ENCODE data around the gene NSD2. TPM values are rescaled to one million over a fixed set of nuclear protein-coding genes. Genes with fewer than 3 reads are reported as not detected.

NSD2 gene
- total RNA-seq, 1 experiment from 2014 or later = 128 TPM

DNA sequence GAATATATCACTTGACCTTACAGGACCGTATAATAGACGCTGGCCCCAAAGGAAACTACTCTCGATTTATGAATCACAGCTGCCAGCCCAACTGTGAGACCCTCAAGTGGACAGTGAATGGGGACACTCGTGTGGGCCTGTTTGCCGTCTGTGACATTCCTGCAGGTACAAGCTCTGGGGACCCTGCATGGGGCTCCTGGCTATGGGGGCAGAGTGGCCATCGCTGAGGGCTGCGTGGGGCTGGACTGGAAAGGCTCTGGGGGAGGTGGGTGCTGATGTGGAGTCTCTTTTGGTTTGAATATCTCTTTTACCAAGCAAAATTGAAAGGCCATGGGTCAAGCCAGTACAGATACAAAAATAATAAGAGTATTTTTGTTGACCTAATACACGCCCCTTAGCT lies 103.6 kb downstream of the NSD2 start:
- ChIA-PET CTCF (no interaction called here), POLR2A (interaction anchor here (0.5 kb wide), 1 partner anchor 41 kb away, joined by 4 read pairs; no protein-coding TSS in a partner anchor)
- Mint-ChIP-seq H3K9me3 (no peaks in the 10 kb centered on the region), H3K4me1 (no peaks in the 10 kb centered on the region), H3K27ac (no peak overlapping the region), H3K27me3 (ENCODE audit: low read depth) (no peaks in the 10 kb centered on the region), H3K4me3 (no peak overlapping the region), H3K36me3 (peaks cover 54% of the 10 kb centered on the region)
- ATAC-seq (no peak), DNase-seq (ENCODE audit: low spot score) (no peak)
- no peak for TF ChIP-seq CBFB (CRISPR knock-in tag; IDR thresholded peaks at IDR 0.05; ENCODE audit: low read depth)
- no peak for TF ChIP-seq KAT7 (CRISPR knock-in tag; IDR thresholded peaks at IDR 0.05; ENCODE audit: borderline replicate concordance)
- no peak for TF ChIP-seq ZNF423 (CRISPR knock-in tag; IDR thresholded peaks at IDR 0.05)

DNA sequence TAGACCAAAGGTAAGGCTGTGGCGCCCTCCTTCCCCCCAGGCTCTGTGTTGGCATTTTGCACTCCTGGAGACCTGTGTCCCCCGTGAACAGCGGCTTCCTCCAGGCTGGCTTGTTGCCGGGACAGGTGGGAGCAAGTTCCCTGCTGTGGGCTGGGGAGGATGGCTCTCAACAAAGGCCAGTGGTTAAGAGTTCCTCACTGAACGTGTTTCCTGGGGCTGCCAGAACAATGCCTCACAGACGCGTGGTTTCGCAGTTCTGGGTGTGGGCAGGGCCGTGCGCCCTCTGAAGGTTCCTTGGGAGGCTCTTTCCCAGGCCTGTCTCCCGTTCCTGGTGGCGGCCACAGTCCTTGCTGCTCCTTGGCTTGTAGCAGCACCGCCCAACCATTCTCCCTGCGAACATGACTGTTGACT lies 104.2 kb downstream of the NSD2 start:
- Mint-ChIP-seq H3K27me3 (ENCODE audit: low read depth) (no peaks in the 10 kb centered on the region), H3K9me3 (no peaks in the 10 kb centered on the region), H3K27ac (no peak overlapping the region), H3K4me3 (no peak overlapping the region), H3K36me3 (peaks cover 56% of the 10 kb centered on the region), H3K4me1 (no peaks in the 10 kb centered on the region)
- DNase-seq (ENCODE audit: low spot score) (no peak), ATAC-seq (no peak; the same call in 1 of the 2 replicates)
- ChIA-PET POLR2A (interaction anchor here (0.5 kb wide), 1 partner anchor 42 kb away, joined by 4 read pairs; no protein-coding TSS in a partner anchor), CTCF (no interaction called here)
- no peak for TF ChIP-seq RELA (CRISPR knock-in tag; IDR thresholded peaks at IDR 0.05; ENCODE audit: borderline replicate concordance)
- TF ChIP-seq, protein P1, sequence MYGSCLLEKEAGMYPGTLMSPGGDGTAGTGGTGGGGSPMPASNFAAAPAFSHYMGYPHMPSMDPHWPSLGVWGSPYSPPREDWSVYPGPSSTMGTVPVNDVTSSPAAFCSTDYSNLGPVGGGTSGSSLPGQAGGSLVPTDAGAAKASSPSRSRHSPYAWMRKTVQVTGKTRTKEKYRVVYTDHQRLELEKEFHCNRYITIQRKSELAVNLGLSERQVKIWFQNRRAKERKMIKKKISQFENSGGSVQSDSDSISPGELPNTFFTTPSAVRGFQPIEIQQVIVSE (CRISPR knock-in tag; IDR thresholded peaks at IDR 0.05; ENCODE audit: borderline replicate concordance) = no peak
- no peak for TF ChIP-seq TEAD4 (CRISPR knock-in tag; IDR thresholded peaks at IDR 0.05)
- TF ChIP-seq, protein P2, sequence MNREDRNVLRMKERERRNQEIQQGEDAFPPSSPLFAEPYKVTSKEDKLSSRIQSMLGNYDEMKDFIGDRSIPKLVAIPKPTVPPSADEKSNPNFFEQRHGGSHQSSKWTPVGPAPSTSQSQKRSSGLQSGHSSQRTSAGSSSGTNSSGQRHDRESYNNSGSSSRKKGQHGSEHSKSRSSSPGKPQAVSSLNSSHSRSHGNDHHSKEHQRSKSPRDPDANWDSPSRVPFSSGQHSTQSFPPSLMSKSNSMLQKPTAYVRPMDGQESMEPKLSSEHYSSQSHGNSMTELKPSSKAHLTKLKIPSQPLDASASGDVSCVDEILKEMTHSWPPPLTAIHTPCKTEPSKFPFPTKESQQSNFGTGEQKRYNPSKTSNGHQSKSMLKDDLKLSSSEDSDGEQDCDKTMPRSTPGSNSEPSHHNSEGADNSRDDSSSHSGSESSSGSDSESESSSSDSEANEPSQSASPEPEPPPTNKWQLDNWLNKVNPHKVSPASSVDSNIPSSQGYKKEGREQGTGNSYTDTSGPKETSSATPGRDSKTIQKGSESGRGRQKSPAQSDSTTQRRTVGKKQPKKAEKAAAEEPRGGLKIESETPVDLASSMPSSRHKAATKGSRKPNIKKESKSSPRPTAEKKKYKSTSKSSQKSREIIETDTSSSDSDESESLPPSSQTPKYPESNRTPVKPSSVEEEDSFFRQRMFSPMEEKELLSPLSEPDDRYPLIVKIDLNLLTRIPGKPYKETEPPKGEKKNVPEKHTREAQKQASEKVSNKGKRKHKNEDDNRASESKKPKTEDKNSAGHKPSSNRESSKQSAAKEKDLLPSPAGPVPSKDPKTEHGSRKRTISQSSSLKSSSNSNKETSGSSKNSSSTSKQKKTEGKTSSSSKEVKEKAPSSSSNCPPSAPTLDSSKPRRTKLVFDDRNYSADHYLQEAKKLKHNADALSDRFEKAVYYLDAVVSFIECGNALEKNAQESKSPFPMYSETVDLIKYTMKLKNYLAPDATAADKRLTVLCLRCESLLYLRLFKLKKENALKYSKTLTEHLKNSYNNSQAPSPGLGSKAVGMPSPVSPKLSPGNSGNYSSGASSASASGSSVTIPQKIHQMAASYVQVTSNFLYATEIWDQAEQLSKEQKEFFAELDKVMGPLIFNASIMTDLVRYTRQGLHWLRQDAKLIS (CRISPR knock-in tag; IDR thresholded peaks at IDR 0.05; ENCODE audit: borderline replicate concordance) = no peak
- no peak for TF ChIP-seq ATF1 (CRISPR knock-in tag; IDR thresholded peaks at IDR 0.05)

DNA sequence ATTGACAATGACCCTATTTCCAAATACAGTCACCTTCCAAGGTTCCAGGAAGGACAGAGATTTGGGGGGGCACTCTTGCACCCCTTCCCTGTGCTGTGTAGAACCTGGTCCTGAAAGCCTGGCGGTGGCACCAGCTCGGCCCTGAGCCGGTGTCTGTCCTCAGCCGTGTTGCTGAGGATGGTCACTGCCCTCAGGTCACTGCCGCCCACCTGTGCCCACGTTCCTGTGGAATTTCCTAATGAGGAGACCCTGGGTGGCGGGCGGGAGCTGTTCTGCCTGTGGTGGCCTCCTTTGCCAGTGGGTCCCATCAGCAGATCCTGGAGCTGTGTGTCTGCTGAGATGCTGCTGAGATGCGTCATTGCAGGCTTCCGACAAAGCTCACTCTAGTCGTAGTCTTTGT lies 104.7 kb downstream of the NSD2 start:
- Mint-ChIP-seq H3K4me3 (no peak overlapping the region), H3K36me3 (peaks cover 56% of the 10 kb centered on the region), H3K27me3 (ENCODE audit: low read depth) (no peaks in the 10 kb centered on the region), H3K9me3 (no peaks in the 10 kb centered on the region), H3K4me1 (no peaks in the 10 kb centered on the region), H3K27ac (no peak overlapping the region)
- DNase-seq (ENCODE audit: low spot score) (no peak), ATAC-seq (no peak)
- POLR2A ChIA-PET = no interaction called here
- CTCF ChIA-PET = no interaction called here
- TF ChIP-seq, protein P3, sequence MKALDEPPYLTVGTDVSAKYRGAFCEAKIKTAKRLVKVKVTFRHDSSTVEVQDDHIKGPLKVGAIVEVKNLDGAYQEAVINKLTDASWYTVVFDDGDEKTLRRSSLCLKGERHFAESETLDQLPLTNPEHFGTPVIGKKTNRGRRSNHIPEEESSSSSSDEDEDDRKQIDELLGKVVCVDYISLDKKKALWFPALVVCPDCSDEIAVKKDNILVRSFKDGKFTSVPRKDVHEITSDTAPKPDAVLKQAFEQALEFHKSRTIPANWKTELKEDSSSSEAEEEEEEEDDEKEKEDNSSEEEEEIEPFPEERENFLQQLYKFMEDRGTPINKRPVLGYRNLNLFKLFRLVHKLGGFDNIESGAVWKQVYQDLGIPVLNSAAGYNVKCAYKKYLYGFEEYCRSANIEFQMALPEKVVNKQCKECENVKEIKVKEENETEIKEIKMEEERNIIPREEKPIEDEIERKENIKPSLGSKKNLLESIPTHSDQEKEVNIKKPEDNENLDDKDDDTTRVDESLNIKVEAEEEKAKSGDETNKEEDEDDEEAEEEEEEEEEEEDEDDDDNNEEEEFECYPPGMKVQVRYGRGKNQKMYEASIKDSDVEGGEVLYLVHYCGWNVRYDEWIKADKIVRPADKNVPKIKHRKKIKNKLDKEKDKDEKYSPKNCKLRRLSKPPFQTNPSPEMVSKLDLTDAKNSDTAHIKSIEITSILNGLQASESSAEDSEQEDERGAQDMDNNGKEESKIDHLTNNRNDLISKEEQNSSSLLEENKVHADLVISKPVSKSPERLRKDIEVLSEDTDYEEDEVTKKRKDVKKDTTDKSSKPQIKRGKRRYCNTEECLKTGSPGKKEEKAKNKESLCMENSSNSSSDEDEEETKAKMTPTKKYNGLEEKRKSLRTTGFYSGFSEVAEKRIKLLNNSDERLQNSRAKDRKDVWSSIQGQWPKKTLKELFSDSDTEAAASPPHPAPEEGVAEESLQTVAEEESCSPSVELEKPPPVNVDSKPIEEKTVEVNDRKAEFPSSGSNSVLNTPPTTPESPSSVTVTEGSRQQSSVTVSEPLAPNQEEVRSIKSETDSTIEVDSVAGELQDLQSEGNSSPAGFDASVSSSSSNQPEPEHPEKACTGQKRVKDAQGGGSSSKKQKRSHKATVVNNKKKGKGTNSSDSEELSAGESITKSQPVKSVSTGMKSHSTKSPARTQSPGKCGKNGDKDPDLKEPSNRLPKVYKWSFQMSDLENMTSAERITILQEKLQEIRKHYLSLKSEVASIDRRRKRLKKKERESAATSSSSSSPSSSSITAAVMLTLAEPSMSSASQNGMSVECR (CRISPR knock-in tag; IDR thresholded peaks at IDR 0.05; ENCODE audit: borderline replicate concordance) = no peak
- TF ChIP-seq, protein P4, sequence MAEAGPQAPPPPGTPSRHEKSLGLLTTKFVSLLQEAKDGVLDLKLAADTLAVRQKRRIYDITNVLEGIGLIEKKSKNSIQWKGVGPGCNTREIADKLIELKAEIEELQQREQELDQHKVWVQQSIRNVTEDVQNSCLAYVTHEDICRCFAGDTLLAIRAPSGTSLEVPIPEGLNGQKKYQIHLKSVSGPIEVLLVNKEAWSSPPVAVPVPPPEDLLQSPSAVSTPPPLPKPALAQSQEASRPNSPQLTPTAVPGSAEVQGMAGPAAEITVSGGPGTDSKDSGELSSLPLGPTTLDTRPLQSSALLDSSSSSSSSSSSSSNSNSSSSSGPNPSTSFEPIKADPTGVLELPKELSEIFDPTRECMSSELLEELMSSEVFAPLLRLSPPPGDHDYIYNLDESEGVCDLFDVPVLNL (CRISPR knock-in tag; IDR thresholded peaks at IDR 0.05; ENCODE audit: borderline replicate concordance, low read depth) = no peak
- TF ChIP-seq, protein P5, sequence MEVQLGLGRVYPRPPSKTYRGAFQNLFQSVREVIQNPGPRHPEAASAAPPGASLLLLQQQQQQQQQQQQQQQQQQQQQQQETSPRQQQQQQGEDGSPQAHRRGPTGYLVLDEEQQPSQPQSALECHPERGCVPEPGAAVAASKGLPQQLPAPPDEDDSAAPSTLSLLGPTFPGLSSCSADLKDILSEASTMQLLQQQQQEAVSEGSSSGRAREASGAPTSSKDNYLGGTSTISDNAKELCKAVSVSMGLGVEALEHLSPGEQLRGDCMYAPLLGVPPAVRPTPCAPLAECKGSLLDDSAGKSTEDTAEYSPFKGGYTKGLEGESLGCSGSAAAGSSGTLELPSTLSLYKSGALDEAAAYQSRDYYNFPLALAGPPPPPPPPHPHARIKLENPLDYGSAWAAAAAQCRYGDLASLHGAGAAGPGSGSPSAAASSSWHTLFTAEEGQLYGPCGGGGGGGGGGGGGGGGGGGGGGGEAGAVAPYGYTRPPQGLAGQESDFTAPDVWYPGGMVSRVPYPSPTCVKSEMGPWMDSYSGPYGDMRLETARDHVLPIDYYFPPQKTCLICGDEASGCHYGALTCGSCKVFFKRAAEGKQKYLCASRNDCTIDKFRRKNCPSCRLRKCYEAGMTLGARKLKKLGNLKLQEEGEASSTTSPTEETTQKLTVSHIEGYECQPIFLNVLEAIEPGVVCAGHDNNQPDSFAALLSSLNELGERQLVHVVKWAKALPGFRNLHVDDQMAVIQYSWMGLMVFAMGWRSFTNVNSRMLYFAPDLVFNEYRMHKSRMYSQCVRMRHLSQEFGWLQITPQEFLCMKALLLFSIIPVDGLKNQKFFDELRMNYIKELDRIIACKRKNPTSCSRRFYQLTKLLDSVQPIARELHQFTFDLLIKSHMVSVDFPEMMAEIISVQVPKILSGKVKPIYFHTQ (CRISPR knock-in tag; IDR thresholded peaks at IDR 0.05) = no peak
- TF ChIP-seq FOXK1 (CRISPR knock-in tag; IDR thresholded peaks at IDR 0.05) (no peak), CBFB (CRISPR knock-in tag; IDR thresholded peaks at IDR 0.05; ENCODE audit: low read depth) (no peak)
- TF ChIP-seq, protein P6, sequence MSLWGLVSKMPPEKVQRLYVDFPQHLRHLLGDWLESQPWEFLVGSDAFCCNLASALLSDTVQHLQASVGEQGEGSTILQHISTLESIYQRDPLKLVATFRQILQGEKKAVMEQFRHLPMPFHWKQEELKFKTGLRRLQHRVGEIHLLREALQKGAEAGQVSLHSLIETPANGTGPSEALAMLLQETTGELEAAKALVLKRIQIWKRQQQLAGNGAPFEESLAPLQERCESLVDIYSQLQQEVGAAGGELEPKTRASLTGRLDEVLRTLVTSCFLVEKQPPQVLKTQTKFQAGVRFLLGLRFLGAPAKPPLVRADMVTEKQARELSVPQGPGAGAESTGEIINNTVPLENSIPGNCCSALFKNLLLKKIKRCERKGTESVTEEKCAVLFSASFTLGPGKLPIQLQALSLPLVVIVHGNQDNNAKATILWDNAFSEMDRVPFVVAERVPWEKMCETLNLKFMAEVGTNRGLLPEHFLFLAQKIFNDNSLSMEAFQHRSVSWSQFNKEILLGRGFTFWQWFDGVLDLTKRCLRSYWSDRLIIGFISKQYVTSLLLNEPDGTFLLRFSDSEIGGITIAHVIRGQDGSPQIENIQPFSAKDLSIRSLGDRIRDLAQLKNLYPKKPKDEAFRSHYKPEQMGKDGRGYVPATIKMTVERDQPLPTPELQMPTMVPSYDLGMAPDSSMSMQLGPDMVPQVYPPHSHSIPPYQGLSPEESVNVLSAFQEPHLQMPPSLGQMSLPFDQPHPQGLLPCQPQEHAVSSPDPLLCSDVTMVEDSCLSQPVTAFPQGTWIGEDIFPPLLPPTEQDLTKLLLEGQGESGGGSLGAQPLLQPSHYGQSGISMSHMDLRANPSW (CRISPR knock-in tag; conservative IDR thresholded peaks at IDR 0.05; ENCODE audit: low read depth) = no peak
- TF ChIP-seq, protein P7, sequence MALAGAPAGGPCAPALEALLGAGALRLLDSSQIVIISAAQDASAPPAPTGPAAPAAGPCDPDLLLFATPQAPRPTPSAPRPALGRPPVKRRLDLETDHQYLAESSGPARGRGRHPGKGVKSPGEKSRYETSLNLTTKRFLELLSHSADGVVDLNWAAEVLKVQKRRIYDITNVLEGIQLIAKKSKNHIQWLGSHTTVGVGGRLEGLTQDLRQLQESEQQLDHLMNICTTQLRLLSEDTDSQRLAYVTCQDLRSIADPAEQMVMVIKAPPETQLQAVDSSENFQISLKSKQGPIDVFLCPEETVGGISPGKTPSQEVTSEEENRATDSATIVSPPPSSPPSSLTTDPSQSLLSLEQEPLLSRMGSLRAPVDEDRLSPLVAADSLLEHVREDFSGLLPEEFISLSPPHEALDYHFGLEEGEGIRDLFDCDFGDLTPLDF (CRISPR knock-in tag; IDR thresholded peaks at IDR 0.05) = no peak

Measured in WTC11 (cell line).